Fibroblast of pulmonary artery (primary cell): ENCODE results near the gene KRTAP10-11.
"Not testable (repeated sequence)": the region's sequence is repeated elsewhere in the genome, so short reads cannot be mapped to it uniquely, and the experiment has no call there.

Experiments used
- DNase-seq: peaks from one replicate; pipeline ENCODE4 v3.0.0-alpha.2; 2010; ENCODE audit warnings: low read depth
- H3K4me3 ChIP-seq: replicated peaks from 2 replicates; pipeline ENCODE4 v1.5.1; 2011; ENCODE audit warnings: low read depth, mild to moderate bottlenecking, control low read depth, low read length, moderate library complexity
- TF ChIP-seq, protein P1 (sequence below): IDR thresholded peaks from 2 replicates; pipeline ENCODE4 v1.5.1; 2011; ENCODE audit warnings: mild to moderate bottlenecking, control low read depth, low read length, inconsistent platforms; ENCODE audit errors: missing control alignments

KRTAP10-11 gene

GRCh38 chr21:44603109-44603875, 42.9 kb upstream of the KRTAP10-11 start:
- no peak overlapping the region for H3K4me3 ChIP-seq
- TF ChIP-seq, protein P1, sequence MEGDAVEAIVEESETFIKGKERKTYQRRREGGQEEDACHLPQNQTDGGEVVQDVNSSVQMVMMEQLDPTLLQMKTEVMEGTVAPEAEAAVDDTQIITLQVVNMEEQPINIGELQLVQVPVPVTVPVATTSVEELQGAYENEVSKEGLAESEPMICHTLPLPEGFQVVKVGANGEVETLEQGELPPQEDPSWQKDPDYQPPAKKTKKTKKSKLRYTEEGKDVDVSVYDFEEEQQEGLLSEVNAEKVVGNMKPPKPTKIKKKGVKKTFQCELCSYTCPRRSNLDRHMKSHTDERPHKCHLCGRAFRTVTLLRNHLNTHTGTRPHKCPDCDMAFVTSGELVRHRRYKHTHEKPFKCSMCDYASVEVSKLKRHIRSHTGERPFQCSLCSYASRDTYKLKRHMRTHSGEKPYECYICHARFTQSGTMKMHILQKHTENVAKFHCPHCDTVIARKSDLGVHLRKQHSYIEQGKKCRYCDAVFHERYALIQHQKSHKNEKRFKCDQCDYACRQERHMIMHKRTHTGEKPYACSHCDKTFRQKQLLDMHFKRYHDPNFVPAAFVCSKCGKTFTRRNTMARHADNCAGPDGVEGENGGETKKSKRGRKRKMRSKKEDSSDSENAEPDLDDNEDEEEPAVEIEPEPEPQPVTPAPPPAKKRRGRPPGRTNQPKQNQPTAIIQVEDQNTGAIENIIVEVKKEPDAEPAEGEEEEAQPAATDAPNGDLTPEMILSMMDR = no peak

GRCh38 chr21:44603911-44604310, 42.3 kb upstream of the KRTAP10-11 start:
- no peak overlapping the region for H3K4me3 ChIP-seq
- TF ChIP-seq, protein P1 = no peak
- DNase-seq = no peak

More at GRCh38 chr21:44603109-44603875, 42.9 kb upstream of the KRTAP10-11 start:
- DNase-seq = no peak

DNA sequence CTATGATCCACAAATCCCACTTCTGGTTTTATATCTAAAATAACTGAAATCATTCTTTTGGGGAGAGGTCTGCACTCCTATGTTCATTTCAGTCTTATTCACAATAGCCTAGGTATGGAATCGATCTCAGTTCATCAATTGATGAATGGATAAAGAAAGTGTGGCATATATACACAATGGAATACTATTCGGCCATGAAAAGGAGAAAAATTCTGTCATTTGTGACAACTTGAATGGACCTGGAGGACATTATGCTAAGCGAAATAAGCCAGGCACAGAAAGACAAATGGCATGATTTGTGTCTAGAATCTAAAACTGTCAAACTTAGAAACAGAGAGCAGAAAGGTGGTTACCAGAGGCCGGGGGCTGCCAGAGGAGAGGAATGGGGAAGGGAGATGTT, 39.7 kb upstream of the KRTAP10-11 start:
- no peak overlapping the region for H3K4me3 ChIP-seq

GRCh38 chr21:44609193-44609592, 37.0 kb upstream of the KRTAP10-11 start:
- no peak for DNase-seq
- TF ChIP-seq, protein P1 = no peak
- no peak overlapping the region for H3K4me3 ChIP-seq

More for the DNA sequence above, 39.7 kb upstream of the KRTAP10-11 start:
- no peak for DNase-seq
- TF ChIP-seq, protein P1 = no peak

- not testable (repeated sequence) for H3K4me3 ChIP-seq, DNase-seq
Measured at GRCh38 chr21:44610157-44610843, 35.9 kb upstream of the KRTAP10-11 start.

GRCh38 chr21:44611551-44611950, 34.7 kb upstream of the KRTAP10-11 start:
- H3K4me3 ChIP-seq = no peak overlapping the region
- TF ChIP-seq, protein P1 = no peak
- no peak for DNase-seq

GRCh38 chr21:44612029-44612486, 34.2 kb upstream of the KRTAP10-11 start, which contains the start of gene KRTAP10-8:
KRTAP10-8 (plus strand) TSS chr21:44612079; CDS start chr21:44612101, 22 bp downstream.
- no peak for DNase-seq
- TF ChIP-seq, protein P1 = no peak
- no peak within 1 kb of the TSS for H3K4me3 ChIP-seq
